K562 (cell line): ENCODE measurements around the gene PXN.

Experiments
- ARHGAP35 ChIP-seq: fragments of 450-650 bp; IDR thresholded peaks from 2 replicates; pipeline ENCODE4 v1.6.1; 2018; ENCODE audit not compliant: partially characterized antibody
- CBX3 ChIP-seq, 2 experiments: IDR thresholded peaks; 1 replicate in 1 of 2; 2 replicates in 1 of 2; pipeline ENCODE4 v1.6.1; 2012; ENCODE audit warnings: inconsistent platforms in 2 of 2, low read length in 2 of 2, borderline replicate concordance in 1 of 2, control low read depth in 1 of 2
- CEBPB ChIP-seq: fragments of 450-650 bp; IDR thresholded peaks from 2 replicates; pipeline ENCODE4 v1.6.1; 2016; ENCODE audit warnings: missing genetic modification characterization, missing compliant biosample characterization
- CTBP1 ChIP-seq: fragments of 450-650 bp; IDR thresholded peaks from 2 replicates; pipeline ENCODE4 v1.6.1; 2016; ENCODE audit warnings: borderline replicate concordance
- MEF2A ChIP-seq: IDR thresholded peaks from 2 replicates; pipeline ENCODE4 v1.6.1; 2011; ENCODE audit warnings: low read depth, mild to moderate bottlenecking, low read length, moderate library complexity; ENCODE audit not compliant: control insufficient read depth
- SLC30A9 ChIP-seq: fragments of 250-450 bp; sonication (Bioruptor Pico); IDR thresholded peaks from 2 replicates; pipeline ENCODE4 v1.8.0; 2022; ENCODE audit warnings: mild to moderate bottlenecking, moderate library complexity
- SMARCA4 ChIP-seq: fragments of 450-650 bp; IDR thresholded peaks from 2 replicates; pipeline ENCODE4 v1.6.1; 2016
- ZFX ChIP-seq: sonication (generic); formaldehyde crosslinking; IDR thresholded peaks from 2 replicates; pipeline ENCODE4 v1.8.0; 2022; ENCODE audit warnings: mild to moderate bottlenecking, missing genetic modification reagents, moderate library complexity

DNA sequence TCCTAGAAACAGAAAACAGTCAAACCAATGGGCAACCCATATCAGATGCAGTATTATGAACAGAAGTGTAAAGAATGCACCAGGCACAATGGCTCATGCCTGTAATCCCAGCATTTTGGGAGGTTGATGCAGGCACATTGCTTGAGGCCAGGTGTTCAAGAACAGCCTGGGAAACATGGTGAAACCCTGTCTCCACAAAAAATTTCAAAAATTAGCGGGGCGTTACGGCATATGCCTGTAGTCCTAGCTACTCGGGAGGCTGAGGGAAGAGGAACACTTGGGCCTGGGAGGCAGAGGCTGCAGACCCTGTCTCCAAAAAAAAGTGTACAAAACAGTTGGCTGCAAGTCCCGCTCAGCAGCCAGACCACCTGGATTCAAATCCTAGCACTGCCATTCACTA lies 4.9 kb downstream of the PXN start:
- no peak for TF ChIP-seq CEBPB (tag)
- no peak for TF ChIP-seq CTBP1
- no peak for TF ChIP-seq ZFX (CRISPR knock-in tag)
- TF ChIP-seq ARHGAP35 = no peak
- TF ChIP-seq SMARCA4 = no peak
- TF ChIP-seq CBX3 (IDR thresholded peaks at IDR 0.05; ENCODE audit: borderline replicate concordance in 1 of 2, low read length in 2 of 2) = no peak
- TF ChIP-seq SLC30A9 = no peak
- no peak for TF ChIP-seq MEF2A
